ENCODE data around the gene VCAM1. TPM values are rescaled to one million over a fixed set of nuclear protein-coding genes. Genes with fewer than 3 reads are reported as not detected.
A peak's percentile ranks its signal among the peaks of the same experiment; 100 is the strongest.

The VCAM1 gene
- total and polyA plus RNA-seq, 9 donors, result 19.0 to 91.4 (median 32.1) TPM

GRCh38 chr1:100721526-100722207 lies 2.1 kb downstream of the VCAM1 start:
- 4 to 11% (median 7%) methylated on average over 9 of the region's 9 CpGs for WGBS, 3 donors
- intact Hi-C loops (cut with DNase I), result no loop called here
- H3K27me3 ChIP-seq, result no peaks in the 10 kb centered on the region
- no peak overlapping the region for H3K27ac ChIP-seq
- peak overlapping the region; percentile 23 for H3K4me3 ChIP-seq
- no peaks in the 10 kb centered on the region for H3K36me3 ChIP-seq
- no peaks in the 10 kb centered on the region for H3K9me3 ChIP-seq
- DNase-seq, result peak in 4 of 5 donors; percentile 18 to 63 (median 22)
- TF ChIP-seq CTCF (IDR thresholded peaks at IDR 0.05), result no peak
- no peak for TF ChIP-seq POLR2A (IDR thresholded peaks at IDR 0.05)
- no peak for TF ChIP-seq EP300 (IDR thresholded peaks at IDR 0.05)
- H3K4me1 ChIP-seq (ENCODE audit: insufficient read depth), result peaks cover 7% of the 10 kb centered on the region

DNA sequence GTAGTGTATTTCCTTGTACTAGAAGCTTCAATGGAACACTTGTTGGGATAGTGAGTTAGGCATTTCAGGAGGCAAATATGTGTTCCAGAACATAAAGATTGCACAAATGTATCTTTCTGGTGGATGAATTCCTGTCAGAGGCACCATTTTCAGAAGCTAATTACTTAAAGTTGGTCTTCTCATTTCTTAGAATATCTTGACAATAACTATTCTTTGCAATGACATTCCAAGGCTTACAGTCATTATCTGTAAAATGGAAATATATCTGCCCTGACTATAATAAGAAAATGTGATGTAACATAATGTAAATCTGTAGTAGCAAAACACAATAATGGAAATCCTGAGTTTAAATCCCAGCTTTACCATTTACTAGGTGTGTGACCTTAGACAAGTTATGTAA lies 2.7 kb downstream of the VCAM1 start:
- Histone ChIP-seq H3K36me3 (no peaks in the 10 kb centered on the region), H3K27ac (no peak overlapping the region), H3K27me3 (no peaks in the 10 kb centered on the region), H3K4me1 (ENCODE audit: insufficient read depth) (peaks cover 7% of the 10 kb centered on the region), H3K9me3 (no peaks in the 10 kb centered on the region), H3K4me3 (no peak overlapping the region)
- intact Hi-C loops (cut with DNase I), result no loop called here
- no peak for DNase-seq
- TF ChIP-seq CTCF (IDR thresholded peaks at IDR 0.05) (no peak), POLR2A (IDR thresholded peaks at IDR 0.05) (no peak), EP300 (IDR thresholded peaks at IDR 0.05) (no peak)

DNA sequence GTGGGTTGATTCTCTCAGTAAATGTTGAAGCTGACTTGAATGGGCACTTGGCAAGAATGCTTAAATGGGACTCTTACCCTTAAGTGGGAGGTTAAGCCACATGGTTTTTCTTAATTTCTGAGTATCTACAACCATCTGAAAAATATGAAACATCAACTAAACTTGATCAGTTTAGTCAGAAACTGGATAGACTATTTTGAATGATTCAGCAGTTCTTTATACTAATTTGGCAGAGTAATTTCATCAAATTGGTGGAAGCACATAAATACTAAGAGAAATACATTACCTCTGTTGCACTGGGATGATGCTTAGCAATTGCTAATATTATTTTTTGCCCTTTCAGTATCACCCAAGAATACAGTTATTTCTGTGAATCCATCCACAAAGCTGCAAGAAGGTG lies 4.7 kb downstream of the VCAM1 start:
- Histone ChIP-seq H3K27ac (no peak overlapping the region), H3K27me3 (no peaks in the 10 kb centered on the region), H3K4me3 (no peak overlapping the region), H3K36me3 (no peaks in the 10 kb centered on the region), H3K9me3 (no peaks in the 10 kb centered on the region), H3K4me1 (ENCODE audit: insufficient read depth) (peaks cover 7% of the 10 kb centered on the region)
- intact Hi-C loops (cut with DNase I), result no loop called here
- TF ChIP-seq EP300 (IDR thresholded peaks at IDR 0.05), result no peak
- TF ChIP-seq CTCF (IDR thresholded peaks at IDR 0.05), result no peak
- no peak for TF ChIP-seq POLR2A (IDR thresholded peaks at IDR 0.05)
- DNase-seq, result no peak

DNA sequence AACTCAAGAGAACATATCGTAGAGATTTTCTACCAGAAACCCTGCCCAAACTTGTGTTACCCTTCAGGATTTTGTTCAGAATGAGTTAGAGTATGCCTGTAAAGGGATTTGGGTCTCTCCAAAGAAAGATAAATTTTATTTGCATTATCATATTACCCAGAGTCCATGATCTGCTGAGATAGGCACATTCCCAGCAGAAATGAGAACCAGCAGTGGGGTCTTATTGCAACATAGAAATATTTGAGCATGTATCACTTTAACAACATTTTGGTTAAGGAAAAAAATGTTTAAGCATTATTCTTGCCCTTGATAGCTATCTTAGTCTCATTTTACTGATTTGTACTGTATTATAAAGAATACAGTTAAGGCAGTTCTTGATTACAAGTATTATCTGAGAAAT lies 10.6 kb downstream of the VCAM1 start:
- TF ChIP-seq CTCF (IDR thresholded peaks at IDR 0.05) (no peak), POLR2A (IDR thresholded peaks at IDR 0.05) (no peak), EP300 (IDR thresholded peaks at IDR 0.05) (no peak)
- Histone ChIP-seq H3K27me3 (no peaks in the 10 kb centered on the region), H3K4me1 (ENCODE audit: insufficient read depth) (peaks cover 1% of the 10 kb centered on the region), H3K9me3 (no peaks in the 10 kb centered on the region), H3K27ac (no peak overlapping the region), H3K4me3 (no peak overlapping the region), H3K36me3 (no peaks in the 10 kb centered on the region)
- 83 to 93% (median 92%) methylated on average over 1 of the region's 1 CpG for WGBS, 3 donors
- intact Hi-C loops (cut with DNase I), result no loop called here
- DNase-seq, result no peak
